Endothelial cell of umbilical vein (primary cell): ENCODE data around the gene ZNF664. TPM values are rescaled to one million over a fixed set of nuclear protein-coding genes. Genes with fewer than 3 reads are reported as not detected.

ENCODE experiments used
- BruUV-seq: library from RNA; stranded (reverse); fragments of 400-500 nt; replicated peaks from 2 replicates; lab custom pipeline; 2021; lab: Mats Ljungman, UMichigan
- CTCF ChIA-PET: fragments of 300-600, 350-600 bp; sonication (Branson Sonifier 250); formaldehyde crosslinking; loops from one replicate; lab custom pipeline; 2021; ENCODE audit warnings: antibody characterized with exemption, inconsistent platforms; lab: Charles Lee
- POLR2A ChIA-PET: fragments of 300-600, 350-600 bp; sonication (Branson Sonifier 250); formaldehyde crosslinking; loops from one replicate; lab custom pipeline; 2021; ENCODE audit warnings: antibody characterized with exemption, inconsistent platforms; lab: Charles Lee
- DNase-seq: peaks from one replicate; pipeline ENCODE4 v3.0.0-alpha.2; 2011; ENCODE audit warnings: low read depth, low spot score
- FAIRE-seq: peaks from 2 replicates; lab custom pipeline; 2011; peaks lifted over from hg19 to GRCh38; lab: Jason Lieb, UNC
- H2AFZ ChIP-seq: 2 replicates; pipeline ENCODE4 v1.6.0; 2012; ENCODE audit warnings: low read depth, low read length, control low read depth, inconsistent platforms
- H3K27ac ChIP-seq: 2 replicates; pipeline ENCODE4 v1.5.1; 2011; ENCODE audit warnings: low read depth, mild to moderate bottlenecking, control low read depth, low read length, moderate library complexity; ENCODE audit not compliant: insufficient read depth
- H3K27me3 ChIP-seq, 2 experiments: 2 replicates each; pipeline versions ENCODE4 v1.6.0 to v1.6.1; 2011; ENCODE audit warnings: low read length in 2 of 2, mixed read lengths in 1 of 2; ENCODE audit not compliant: control insufficient read depth in 2 of 2, insufficient read depth in 2 of 2
- H3K36me3 ChIP-seq, 2 experiments: 2 replicates in 1 of 2; 3 replicates in 1 of 2; pipeline ENCODE4 v1.5.1; 2011; ENCODE audit warnings: low read length in 2 of 2, mild to moderate bottlenecking in 1 of 2, moderate library complexity in 1 of 2; ENCODE audit not compliant: control insufficient read depth in 2 of 2, insufficient read depth in 2 of 2; ENCODE audit errors: extremely low read depth in 1 of 2
- H3K4me1 ChIP-seq: 3 replicates; pipeline ENCODE4 v1.5.1; 2011; ENCODE audit warnings: mild to moderate bottlenecking, low read length; ENCODE audit not compliant: control insufficient read depth, insufficient read depth; ENCODE audit errors: extremely low read depth
- H3K4me2 ChIP-seq: 2 replicates; pipeline ENCODE4 v1.6.1; 2011; ENCODE audit warnings: low read length, control low read depth, mixed read lengths; ENCODE audit not compliant: insufficient read depth
- H3K4me3 ChIP-seq, 3 experiments: fragments of 200-600 bp in 1 of 3; sonication (generic), shearing (Covaris generic) in 1 of 3; replicated peaks in 1 of 3; 2 replicates each; pipeline ENCODE4 v1.5.1; 2011 to 2016; ENCODE audit warnings: control low read depth in 3 of 3, low read length in 3 of 3, mild to moderate bottlenecking in 2 of 3, inconsistent platforms in 1 of 3, low read depth in 1 of 3, moderate library complexity in 1 of 3; ENCODE audit not compliant: insufficient read depth in 1 of 3
- H3K79me2 ChIP-seq: 2 replicates; pipeline ENCODE4 v1.6.0; 2012; ENCODE audit warnings: low read length, inconsistent platforms; ENCODE audit not compliant: control insufficient read depth, insufficient read depth
- H3K9ac ChIP-seq: replicated peaks from 2 replicates; pipeline ENCODE3; 2011; ENCODE audit warnings: low read length, control low read depth; ENCODE audit not compliant: insufficient read depth; ENCODE audit errors: extremely low read depth
- H3K9me1 ChIP-seq: replicated peaks from 3 replicates; pipeline ENCODE4 v1.6.0; 2011; ENCODE audit warnings: mild to moderate bottlenecking, low read length; ENCODE audit not compliant: control insufficient read depth, insufficient read depth; ENCODE audit errors: extremely low read depth
- H3K9me3 ChIP-seq: replicated peaks from 2 replicates; pipeline ENCODE4 v1.5.1; 2012; ENCODE audit warnings: low read length, inconsistent platforms; ENCODE audit not compliant: control insufficient read depth, insufficient read depth
- H4K20me1 ChIP-seq: replicated peaks from 2 replicates; pipeline ENCODE3; 2011; ENCODE audit warnings: mild to moderate bottlenecking, low read length; ENCODE audit not compliant: control insufficient read depth, insufficient read depth; ENCODE audit errors: extremely low read depth
- CTCF ChIP-seq, 2 donors: IDR thresholded peaks; 1 replicate in 1 of 2; 2 replicates in 1 of 2; pipeline ENCODE4 v1.5.1; 2011; ENCODE audit warnings: low read length in 2 of 2, mild to moderate bottlenecking in 2 of 2, moderate library complexity in 2 of 2, control low read depth in 1 of 2, inconsistent platforms in 1 of 2, low read depth in 1 of 2; ENCODE audit not compliant: insufficient read depth in 1 of 2; ENCODE audit errors: extremely low read depth in 1 of 2
- EZH2 ChIP-seq: IDR thresholded peaks from 2 replicates; pipeline ENCODE4 v1.6.1; 2012; ENCODE audit warnings: borderline replicate concordance, low read depth, mild to moderate bottlenecking, moderate library complexity, low read length, inconsistent platforms; ENCODE audit not compliant: severe bottlenecking
- FOS ChIP-seq: IDR thresholded peaks from 2 replicates; pipeline ENCODE4 v1.6.1; 2011; ENCODE audit warnings: mild to moderate bottlenecking, low read length, moderate library complexity, borderline replicate concordance; ENCODE audit not compliant: insufficient read depth
- GATA2 ChIP-seq: IDR thresholded peaks from 2 replicates; pipeline ENCODE4 v1.7.0; 2011; ENCODE audit warnings: low read depth, mild to moderate bottlenecking, moderate library complexity, mixed read lengths, low read length; ENCODE audit not compliant: insufficient read length, insufficient read depth
- JUN ChIP-seq: IDR thresholded peaks from 2 replicates; pipeline ENCODE4 v1.6.1; 2011; ENCODE audit warnings: borderline replicate concordance, low read depth; ENCODE audit not compliant: insufficient read length, insufficient read depth
- MAX ChIP-seq: IDR thresholded peaks from 2 replicates; pipeline ENCODE4 v1.6.1; 2011; ENCODE audit not compliant: insufficient read depth, insufficient read length
- MYC ChIP-seq: IDR thresholded peaks from one replicate; pipeline ENCODE4 v1.6.1; 2011; ENCODE audit warnings: mild to moderate bottlenecking, low read depth, low read length
- POLR2A ChIP-seq: IDR thresholded peaks from 2 replicates; pipeline ENCODE4 v1.6.1; 2012; ENCODE audit warnings: low read depth, mild to moderate bottlenecking, control low read depth, low read length
- POLR2AphosphoS5 ChIP-seq: IDR thresholded peaks from 2 replicates; pipeline ENCODE4 v1.6.1; 2012; ENCODE audit warnings: low read depth, mild to moderate bottlenecking, control low read depth, low read length, moderate library complexity; ENCODE audit not compliant: insufficient read depth
- dilution Hi-C: fragments of 300-500 bp; cut with MboI; formaldehyde crosslinking; loops from one replicate; pipeline ENCODE4 v1.15.0; 2019; ENCODE audit warnings: low sequenced_read_pairs; ENCODE audit not compliant: extremely low pct_ligation_motif_present
- intact Hi-C: fragments of 100-400 bp; cut with micrococcal nuclease; formaldehyde crosslinking; loops from one replicate; pipeline ENCODE4 v1.10.0; 2022
- polyA plus RNA-seq, 4 experiments: library from polyadenylated mRNA; depleted of rRNA in 3 of 4; stranded (reverse) in 3 of 4; unstranded in 1 of 4; fragments of >200 nt; gene quantifications; 2 replicates each; pipeline versions ENCODE4 v1.2.1 to v1.2.3, GENCODE V29; 2011 to 2012; ENCODE audit warnings: missing spikeins in 1 of 4
- total RNA-seq: library from RNA; stranded (reverse); gene quantifications from 2 replicates; pipeline ENCODE4 v1.2.3, GENCODE V29; 2021

Gene ZNF664
- total and polyA plus RNA-seq, 2 donors (not counting 3 experiments of a cell fraction or from before 2014, with no cell fraction given) = 29.8 to 71.3 TPM

- no peak overlapping the region for H3K4me3 ChIP-seq
- H3K27me3 ChIP-seq = peaks cover 0 to 3% of the 10 kb centered on the region in 2 experiments
- H3K27ac ChIP-seq = no peak overlapping the region
- ChIA-PET CTCF (interaction anchor here (1.1 to 4.7 kb wide), 7 partner anchors 14 to 291 kb away, joined by 4 to 133 read pairs (median 6); no protein-coding TSS in a partner anchor), POLR2A (no interaction called here)
- FAIRE-seq (no peak), DNase-seq (no peak)
- no peaks in the 10 kb centered on the region for H3K79me2 ChIP-seq
- no peaks in the 10 kb centered on the region for H3K9me1 ChIP-seq
- peak overlapping the region; percentile 4 for H3K4me2 ChIP-seq
- BruUV-seq = no TSS peak
- H3K36me3 ChIP-seq = no peaks in the 10 kb centered on the region
- no peaks in the 10 kb centered on the region for H4K20me1 ChIP-seq
- TF ChIP-seq GATA2 = no peak
- TF ChIP-seq POLR2A = no peak
- no peak for TF ChIP-seq EZH2
- no peak for TF ChIP-seq MAX
- TF ChIP-seq CTCF (IDR thresholded peaks at IDR 0.05; ENCODE audit: extremely low read depth in 1 of 2, insufficient read depth in 1 of 2, low read depth in 1 of 2, low read length in 2 of 2) = no peak
- TF ChIP-seq POLR2AphosphoS5 = no peak
- TF ChIP-seq FOS = no peak
- no peak for TF ChIP-seq MYC
- TF ChIP-seq JUN = no peak
- no peaks in the 10 kb centered on the region for H3K9me3 ChIP-seq
- H3K4me1 ChIP-seq = peaks cover 14% of the 10 kb centered on the region
- no peak overlapping the region for H2AFZ ChIP-seq
- intact Hi-C loops (no loop called here), dilution Hi-C loops (no loop called here)
- no peak overlapping the region for H3K9ac ChIP-seq
These were observed 58.0 kb downstream of the ZNF664 start for GRCh38 chr12:124031058-124031457.
